Activated naive CD4-positive, alpha-beta T cell treated with anti-CD3 and anti-CD28 coated beads, Interleukin-2, amount 50 U/mL, for 72 hours (primary cell): ENCODE results near the gene PRPF4. TPM values are rescaled to one million over a fixed set of nuclear protein-coding genes. Genes with fewer than 3 reads are reported as not detected.
"Not testable (repeated sequence)": the region's sequence is repeated elsewhere in the genome, so short reads cannot be mapped to it uniquely, and the experiment has no call there.

Experiments
- ATAC-seq, 2 donors: fragments of 150-1000 bp; cut with Tn5 transposase; 2 replicates each; pipeline ENCODE4 v1.10.0; 2021; ENCODE audit warnings: mild to moderate bottlenecking in 2 of 2, moderate library complexity in 2 of 2
- DNase-seq, 2 donors: peaks; one replicate each; pipeline ENCODE4 v3.0.0; 2021 to 2022; ENCODE audit warnings: low spot score in 2 of 2
- H3K27ac Mint-ChIP-seq, 2 donors: one replicate each; pipeline ENCODE4 v1.8.0; 2022; ENCODE audit warnings: mild to moderate bottlenecking in 2 of 2, mixed read lengths in 2 of 2
- H3K36me3 Mint-ChIP-seq, 2 donors: one replicate each; pipeline ENCODE4 v1.8.0; 2022; ENCODE audit warnings: mixed read lengths in 2 of 2
- H3K9me3 Mint-ChIP-seq, 2 donors: one replicate each; pipeline ENCODE4 v1.8.0; 2022; ENCODE audit warnings: mixed read lengths in 2 of 2
- total RNA-seq, 2 donors: library from RNA; stranded (reverse); gene quantifications; one replicate each; pipeline ENCODE4 v1.2.3, GENCODE V29; 2022

The PRPF4 gene
- total RNA-seq, result 10 to 100 TPM; 45.2 to 50.3 TPM

DNA sequence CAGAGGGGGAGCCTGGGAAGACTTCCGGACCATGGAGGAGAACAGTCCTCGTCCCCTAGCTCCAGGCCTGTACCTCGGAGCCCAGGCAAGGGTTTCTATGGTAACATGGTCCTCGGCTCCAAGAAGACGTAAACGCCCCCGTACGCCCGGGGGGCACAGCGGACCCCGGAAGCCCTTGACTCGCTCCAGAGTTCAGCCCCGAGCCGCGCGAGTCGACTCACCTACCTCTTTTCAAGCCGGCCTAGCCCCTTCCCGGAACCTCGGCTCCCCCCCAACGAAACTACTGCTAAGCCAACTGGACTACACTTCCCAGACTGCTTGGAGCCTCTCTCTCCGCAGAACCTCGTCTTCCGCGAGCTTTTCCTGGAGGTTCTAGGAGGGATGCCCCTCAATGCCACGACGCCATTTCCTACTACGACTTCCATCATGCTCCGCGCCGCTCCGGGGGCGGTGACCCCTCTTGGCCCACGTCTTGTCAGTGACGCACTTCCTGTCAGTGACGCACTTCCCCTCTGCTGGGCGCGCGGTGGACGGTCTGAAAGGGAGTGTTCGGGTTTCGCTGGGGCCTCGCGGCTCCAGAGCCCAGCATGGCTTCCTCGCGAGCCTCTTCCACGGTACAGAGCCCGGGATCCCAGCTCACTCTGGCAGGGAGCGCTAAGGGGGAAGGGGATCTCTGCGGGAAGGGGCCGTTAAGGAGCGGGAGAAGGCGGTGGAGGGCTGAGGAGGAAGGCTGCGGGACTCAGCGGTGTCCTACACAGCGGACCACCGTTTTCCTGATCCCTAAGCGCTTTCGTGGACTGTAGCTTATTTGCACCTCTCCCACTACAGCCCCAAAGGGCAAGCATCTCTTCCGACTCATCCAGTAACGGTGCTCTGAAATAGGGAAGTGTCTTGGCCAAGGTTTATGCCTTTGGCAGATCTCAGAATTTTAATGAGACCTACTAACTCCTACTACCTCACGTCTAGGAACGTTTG lies at the start of gene PRPF4, which contains the start of gene CDC26:
Gene PRPF4 (plus strand): TSS at position 502 of the 975 bp plus-strand sequence. CDS start 86 bp downstream, at position 588.
Gene CDC26 (minus strand): TSS at position 416 of the 975 bp plus-strand sequence. CDS start 3,065 bp downstream, outside the sequence.
- Mint-ChIP-seq H3K36me3 (peaks cover 21 to 27% of the 10 kb centered on the region in 2 donors), H3K27ac (no peak within 1 kb of the TSS), H3K9me3 (no peaks in the 10 kb centered on the region)
- ATAC-seq, result peak; percentile 96 to 100
- DNase-seq, result peak; percentile 91 to 93

DNA sequence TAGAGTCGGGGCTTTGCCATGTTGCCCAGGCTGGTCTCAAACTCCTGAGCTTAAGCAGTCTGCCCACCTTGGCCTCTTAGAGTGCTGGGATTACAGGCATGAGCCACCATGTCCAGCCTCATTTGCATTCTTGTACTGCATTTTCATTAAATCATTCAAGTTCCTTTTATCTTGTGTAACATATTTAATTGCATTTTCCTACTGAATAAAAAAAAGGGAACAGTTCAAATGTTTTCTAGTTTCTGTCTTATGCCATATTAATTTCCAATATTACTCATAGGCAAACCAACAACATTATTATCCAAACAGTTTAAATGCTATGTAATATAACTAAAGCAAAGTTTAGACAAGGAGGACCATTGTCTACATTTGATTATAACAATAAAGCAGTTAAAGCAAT lies 48.0 kb upstream of the PRPF4 start:
- ATAC-seq (no peak), DNase-seq (no peak)
- Mint-ChIP-seq H3K27ac (no peak overlapping the region), H3K36me3 (no peaks in the 10 kb centered on the region), H3K9me3 (no peaks in the 10 kb centered on the region)

GRCh38 chr9:113228130-113228665 lies 47.3 kb upstream of the PRPF4 start:
- H3K27ac Mint-ChIP-seq, result no peak overlapping the region
- no peak for ATAC-seq
- no peak for DNase-seq
- H3K9me3 Mint-ChIP-seq, result no peaks in the 10 kb centered on the region
- no peaks in the 10 kb centered on the region for H3K36me3 Mint-ChIP-seq

- H3K27ac Mint-ChIP-seq, result no peak overlapping the region
- no peak for ATAC-seq
- no peaks in the 10 kb centered on the region for H3K9me3 Mint-ChIP-seq
- H3K36me3 Mint-ChIP-seq, result no peaks in the 10 kb centered on the region
- DNase-seq, result no peak
Measured at GRCh38 chr9:113231701-113232100, 43.8 kb upstream of the PRPF4 start.

DNA sequence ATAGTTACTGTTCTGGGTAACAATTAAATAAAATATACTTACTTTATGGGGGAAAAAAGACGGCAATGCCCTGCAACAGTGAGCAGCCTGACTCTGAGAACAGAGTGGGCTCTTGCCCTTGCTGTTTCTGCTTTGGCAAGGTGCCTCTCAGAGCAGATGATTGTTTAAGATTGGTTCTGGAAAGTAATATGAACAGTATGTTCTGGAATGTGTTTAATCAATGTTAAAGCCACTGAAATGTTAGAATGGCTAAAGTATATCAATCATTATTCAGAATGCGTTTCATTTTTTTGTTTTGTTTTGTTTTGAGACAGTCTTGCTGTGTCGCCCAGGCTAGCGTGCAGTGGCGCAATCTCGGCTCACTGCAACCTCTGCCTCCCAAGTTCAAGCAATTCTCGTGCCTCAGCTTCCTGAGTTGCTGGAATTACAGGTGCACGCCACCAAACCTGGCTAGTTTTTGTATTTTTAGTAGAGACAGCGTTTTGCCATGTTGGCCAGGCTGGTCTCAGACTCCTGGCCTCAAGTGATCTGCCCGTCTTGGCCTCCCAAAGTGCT lies 39.7 kb upstream of the PRPF4 start:
- not testable (repeated sequence) for ATAC-seq

GRCh38 chr9:113237026-113237425 lies 38.4 kb upstream of the PRPF4 start:
- no peak overlapping the region for H3K27ac Mint-ChIP-seq
- H3K9me3 Mint-ChIP-seq, result no peaks in the 10 kb centered on the region
- no peak for ATAC-seq
- no peak for DNase-seq
- H3K36me3 Mint-ChIP-seq, result no peaks in the 10 kb centered on the region

More for the DNA sequence above, 39.7 kb upstream of the PRPF4 start:
- H3K27ac Mint-ChIP-seq, DNase-seq, H3K36me3 Mint-ChIP-seq, H3K9me3 Mint-ChIP-seq: not testable (repeated sequence)

DNA sequence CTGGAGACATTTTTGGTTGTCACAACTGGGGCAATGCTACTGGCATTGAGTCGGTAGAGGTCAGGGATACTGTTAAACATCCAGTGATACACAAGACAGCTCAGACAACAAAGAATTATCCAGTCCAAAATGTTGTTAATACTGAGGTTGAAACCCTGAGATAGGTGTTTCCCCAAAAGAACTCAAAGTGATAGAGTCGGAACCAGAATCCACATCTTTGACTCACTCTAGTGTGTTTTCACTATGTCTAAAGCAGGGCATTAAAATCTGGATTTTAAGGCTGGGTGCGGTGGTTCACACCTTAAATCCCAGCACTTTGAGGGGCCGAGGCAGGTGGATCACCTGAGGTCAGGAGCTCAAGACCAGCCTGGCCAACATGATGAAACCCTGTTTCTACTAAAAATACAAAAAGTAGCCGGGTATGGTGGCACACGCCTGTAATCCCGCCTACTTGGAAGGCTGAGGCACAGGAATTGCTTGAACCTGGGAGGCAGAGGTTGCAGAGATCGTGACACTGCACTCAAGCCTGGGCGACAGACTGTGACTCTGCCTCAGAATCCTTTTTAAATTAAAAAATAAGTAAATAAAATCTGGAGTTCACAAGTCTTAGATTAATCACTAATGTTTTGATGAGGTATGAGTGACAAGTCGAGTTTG lies 37.1 kb upstream of the PRPF4 start:
- H3K9me3 Mint-ChIP-seq, result no peaks in the 10 kb centered on the region
- ATAC-seq (peak; percentile 51 to 59), DNase-seq (no peak)
- H3K36me3 Mint-ChIP-seq, result no peaks in the 10 kb centered on the region
- H3K27ac Mint-ChIP-seq, result no peak overlapping the region

DNA sequence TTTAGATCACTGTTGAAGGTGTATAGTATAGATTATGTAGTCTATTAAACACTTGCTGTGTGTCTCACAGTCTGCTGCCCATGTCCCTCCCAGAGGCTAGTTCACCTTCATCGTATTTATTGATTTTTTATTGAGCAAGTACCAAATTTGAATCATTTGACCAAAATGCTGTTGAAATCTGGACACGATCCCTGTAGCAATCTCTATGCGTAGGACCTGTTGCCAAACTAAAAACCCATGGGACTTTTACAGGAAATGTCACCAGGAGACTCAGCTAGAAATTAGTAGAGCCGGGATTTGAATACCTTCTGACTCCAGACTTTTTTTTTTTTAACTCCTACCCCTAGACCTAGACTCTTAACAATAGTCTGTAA lies 36.6 kb upstream of the PRPF4 start:
- Mint-ChIP-seq H3K9me3 (no peaks in the 10 kb centered on the region), H3K27ac (no peak overlapping the region), H3K36me3 (no peaks in the 10 kb centered on the region)
- no peak for DNase-seq
- ATAC-seq, result no peak

GRCh38 chr9:113241161-113241560 lies 34.3 kb upstream of the PRPF4 start:
- no peak overlapping the region for H3K27ac Mint-ChIP-seq
- H3K36me3 Mint-ChIP-seq, result no peaks in the 10 kb centered on the region
- no peak for DNase-seq
- no peaks in the 10 kb centered on the region for H3K9me3 Mint-ChIP-seq
- no peak for ATAC-seq

DNA sequence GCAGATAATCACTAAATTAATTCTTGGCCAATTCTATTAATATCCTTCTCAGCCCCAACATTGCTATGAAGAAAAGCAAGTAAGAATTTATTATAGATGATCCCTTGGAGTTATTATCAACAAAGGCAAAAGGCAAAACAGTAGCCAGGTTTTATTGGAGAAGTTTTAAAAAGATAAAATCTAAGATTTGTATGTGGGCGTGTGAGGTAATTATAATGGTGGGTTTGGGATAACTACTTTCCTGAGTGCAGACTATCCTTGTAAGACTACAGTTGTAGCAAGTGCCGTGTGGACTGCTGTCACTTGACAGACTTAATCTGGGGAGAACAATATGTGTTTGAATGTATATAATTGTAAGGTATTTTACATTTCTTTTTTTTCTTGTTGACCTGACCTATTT lies 30.9 kb upstream of the PRPF4 start:
- Mint-ChIP-seq H3K27ac (no peak overlapping the region), H3K36me3 (peaks cover 0 to 8% of the 10 kb centered on the region in 2 donors), H3K9me3 (no peaks in the 10 kb centered on the region)
- ATAC-seq, result no peak
- no peak for DNase-seq

DNA sequence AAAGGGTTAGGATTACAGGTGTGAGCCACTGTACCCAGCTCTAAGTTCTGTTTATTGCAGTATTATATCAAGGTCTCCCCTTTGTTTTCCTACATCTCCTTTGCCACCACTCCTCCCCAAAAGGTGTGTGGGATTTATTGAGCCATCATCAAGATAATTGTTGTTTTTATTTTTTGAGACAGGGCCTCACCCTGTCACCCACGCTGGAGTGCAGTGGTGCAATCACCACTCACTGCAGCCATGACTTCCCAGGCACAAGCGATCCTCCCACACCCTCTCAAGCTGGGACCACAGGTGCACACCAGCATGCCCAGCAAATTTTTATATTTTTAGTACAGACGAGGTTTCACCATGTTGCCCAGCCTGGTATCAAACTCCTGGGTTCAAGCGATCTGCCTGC lies 29.6 kb upstream of the PRPF4 start:
- Mint-ChIP-seq H3K9me3 (no peaks in the 10 kb centered on the region), H3K36me3 (peaks cover 0 to 8% of the 10 kb centered on the region in 2 donors)
- DNase-seq, result no peak

GRCh38 chr9:113246928-113247327 lies 28.5 kb upstream of the PRPF4 start:
- ATAC-seq (no peak), DNase-seq (no peak)
- H3K9me3 Mint-ChIP-seq, result no peaks in the 10 kb centered on the region
- H3K27ac Mint-ChIP-seq, result no peak overlapping the region
- peaks cover 0 to 8% of the 10 kb centered on the region in 2 donors for H3K36me3 Mint-ChIP-seq

More for the DNA sequence above, 29.6 kb upstream of the PRPF4 start:
- H3K27ac Mint-ChIP-seq, result no peak overlapping the region
- no peak for ATAC-seq

DNA sequence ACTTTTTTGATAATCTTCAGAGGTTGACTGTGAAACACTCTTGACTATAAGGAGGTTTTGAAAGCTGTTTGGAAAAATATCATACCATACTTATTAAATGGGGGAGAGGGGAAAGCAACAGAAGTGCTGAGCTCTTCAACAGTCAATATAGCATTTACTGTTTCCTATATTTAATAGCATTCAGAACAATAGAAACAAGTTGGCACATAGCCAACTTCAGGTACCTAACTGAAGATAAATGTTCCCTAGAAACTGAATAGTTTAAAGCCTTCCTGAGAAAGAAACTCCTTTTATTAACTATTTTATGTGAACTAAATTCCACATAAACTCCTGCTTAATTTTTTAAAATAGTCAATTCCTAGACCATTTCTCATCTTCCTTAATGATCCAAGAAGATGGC lies 27.8 kb upstream of the PRPF4 start:
- Mint-ChIP-seq H3K36me3 (peaks cover 0 to 8% of the 10 kb centered on the region in 2 donors), H3K9me3 (no peaks in the 10 kb centered on the region), H3K27ac (no peak overlapping the region)
- no peak for ATAC-seq
- no peak for DNase-seq

GRCh38 chr9:113249661-113250060 lies 25.8 kb upstream of the PRPF4 start:
- ATAC-seq, H3K27ac Mint-ChIP-seq, H3K9me3 Mint-ChIP-seq, H3K36me3 Mint-ChIP-seq, DNase-seq: not testable (repeated sequence)

DNA sequence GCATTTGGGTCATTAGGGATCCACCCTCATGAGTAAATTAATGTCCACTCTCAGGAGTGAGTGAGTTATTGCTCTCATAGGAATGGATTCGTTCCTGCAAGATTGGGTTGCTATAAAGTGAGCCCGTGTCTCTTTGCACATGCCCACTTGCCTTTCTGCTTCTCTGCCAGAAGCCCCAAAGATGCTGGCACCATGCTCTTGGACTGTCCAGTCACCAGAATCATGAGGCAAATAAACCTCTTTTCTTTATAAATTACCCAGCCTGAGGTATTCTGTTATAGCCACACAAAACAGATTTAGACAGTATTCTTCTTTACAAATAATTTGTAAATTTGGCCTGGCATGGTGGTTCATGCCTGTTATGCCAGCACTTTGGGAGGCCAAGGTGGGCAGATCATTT lies 24.7 kb upstream of the PRPF4 start:
- Mint-ChIP-seq H3K27ac (no peak overlapping the region), H3K9me3 (no peaks in the 10 kb centered on the region), H3K36me3 (peaks cover 0 to 8% of the 10 kb centered on the region in 2 donors)
- DNase-seq, result no peak
- ATAC-seq, result no peak

GRCh38 chr9:113254991-113255390 lies 20.5 kb upstream of the PRPF4 start:
- Mint-ChIP-seq H3K36me3 (peaks cover 0 to 12% of the 10 kb centered on the region in 2 donors), H3K27ac (no peak overlapping the region), H3K9me3 (no peaks in the 10 kb centered on the region)
- ATAC-seq, result no peak
- DNase-seq, result no peak

DNA sequence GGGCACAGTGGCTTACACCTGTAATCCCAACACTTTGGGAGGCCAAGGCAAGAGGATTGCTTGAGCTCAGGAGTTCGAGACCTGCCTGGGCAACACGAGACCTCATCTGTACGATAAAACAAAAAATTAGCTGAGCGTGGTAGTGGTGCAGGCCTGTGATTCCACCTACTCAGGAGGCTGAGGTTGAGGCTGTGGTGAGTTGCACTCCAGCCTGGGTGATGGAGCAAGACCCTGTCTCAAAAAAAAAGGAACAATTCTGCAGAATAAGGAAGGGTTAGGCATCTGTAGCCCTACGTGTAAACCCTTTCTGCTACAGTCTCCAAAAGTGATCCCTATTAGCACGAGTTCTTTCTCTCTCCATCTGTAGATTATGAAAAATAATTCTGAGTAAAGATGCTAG lies 20.0 kb upstream of the PRPF4 start:
- DNase-seq (no peak), ATAC-seq (no peak)
- Mint-ChIP-seq H3K36me3 (peaks cover 0 to 17% of the 10 kb centered on the region in 2 donors), H3K9me3 (no peaks in the 10 kb centered on the region), H3K27ac (no peak overlapping the region)
